ENCODE data around the gene PTPRR. TPM values are rescaled to one million over a fixed set of nuclear protein-coding genes. Genes with fewer than 3 reads are reported as not detected.

The PTPRR gene
- total RNA-seq, 4 donors from 2014 or later, result 0.12 to 0.67 (median 0.45) TPM

GRCh38 chr12:70843363-70843762 is 77.2 kb downstream of the PTPRR start:
- Histone ChIP-seq H3K36me3 (no peaks in the 10 kb centered on the region), H3K4me3 (no peak overlapping the region), H3K27ac (no peak overlapping the region), H3K27me3 (peaks cover 4% of the 10 kb centered on the region), H3K9me3 (no peaks in the 10 kb centered on the region), H3K4me1 (no peaks in the 10 kb centered on the region)
- ATAC-seq, result no peak
- no peak for TF ChIP-seq CTCF (IDR thresholded peaks at IDR 0.05)
- no peak for TF ChIP-seq POLR2A (IDR thresholded peaks at IDR 0.05)
- TF ChIP-seq EP300 (IDR thresholded peaks at IDR 0.05), result no peak
- 34 to 66% methylated on average over 3 of the region's 3 CpGs for WGBS, 2 donors (ENCODE audit: low coverage in 1 of 2)

GRCh38 chr12:70842942-70843341 is 77.6 kb downstream of the PTPRR start:
- Histone ChIP-seq H3K9me3 (no peaks in the 10 kb centered on the region), H3K4me1 (no peaks in the 10 kb centered on the region), H3K36me3 (no peaks in the 10 kb centered on the region), H3K27ac (no peak overlapping the region), H3K27me3 (peaks cover 8% of the 10 kb centered on the region), H3K4me3 (no peak overlapping the region)
- WGBS, 2 donors (ENCODE audit: low coverage in 1 of 2), result 10 to 79% methylated on average over 1 of the region's 1 CpG
- ATAC-seq, result no peak
- TF ChIP-seq POLR2AphosphoS5 (IDR thresholded peaks at IDR 0.05) (no peak), CTCF (IDR thresholded peaks at IDR 0.05) (no peak), POLR2A (IDR thresholded peaks at IDR 0.05) (no peak), EP300 (IDR thresholded peaks at IDR 0.05) (no peak)

- no peak for ATAC-seq
Observed at GRCh38 chr12:70842136-70842535, 78.4 kb downstream of the PTPRR start.

GRCh38 chr12:70840656-70841350 is 79.7 kb downstream of the PTPRR start:
- Histone ChIP-seq H3K27me3 (peaks cover 9% of the 10 kb centered on the region), H3K4me1 (no peaks in the 10 kb centered on the region), H3K27ac (no peak overlapping the region), H3K9me3 (no peaks in the 10 kb centered on the region), H3K36me3 (no peaks in the 10 kb centered on the region), H3K4me3 (no peak overlapping the region)
- TF ChIP-seq EP300 (IDR thresholded peaks at IDR 0.05) (no peak), POLR2A (IDR thresholded peaks at IDR 0.05) (no peak), POLR2AphosphoS5 (IDR thresholded peaks at IDR 0.05) (no peak), CTCF (IDR thresholded peaks at IDR 0.05) (no peak)
- no peak for ATAC-seq
- 57 to 73% methylated on average over 4 of the region's 4 CpGs for WGBS, 2 donors (ENCODE audit: low coverage in 1 of 2)

More at GRCh38 chr12:70842136-70842535, 78.4 kb downstream of the PTPRR start:
- Histone ChIP-seq H3K9me3 (no peaks in the 10 kb centered on the region), H3K36me3 (no peaks in the 10 kb centered on the region), H3K4me3 (no peak overlapping the region), H3K27me3 (peaks cover 9% of the 10 kb centered on the region), H3K27ac (no peak overlapping the region), H3K4me1 (no peaks in the 10 kb centered on the region)
- TF ChIP-seq CTCF (IDR thresholded peaks at IDR 0.05) (no peak), POLR2A (IDR thresholded peaks at IDR 0.05) (no peak), EP300 (IDR thresholded peaks at IDR 0.05) (no peak), POLR2AphosphoS5 (IDR thresholded peaks at IDR 0.05) (no peak)
- WGBS, 2 donors (ENCODE audit: low coverage in 1 of 2), result 92 to 100% methylated on average over 1 of the region's 1 CpG

- Histone ChIP-seq H3K27me3 (peaks cover 9% of the 10 kb centered on the region), H3K27ac (no peak overlapping the region), H3K36me3 (no peaks in the 10 kb centered on the region), H3K9me3 (no peaks in the 10 kb centered on the region), H3K4me3 (no peak overlapping the region), H3K4me1 (no peaks in the 10 kb centered on the region)
- ATAC-seq, result no peak
- 61% methylated on average over 3 of the region's 3 CpGs; no CpG with 5 or more reads in 1 of the 2 donors for WGBS, 2 donors (ENCODE audit: low coverage in 1 of 2)
- TF ChIP-seq POLR2AphosphoS5 (IDR thresholded peaks at IDR 0.05), result no peak
- TF ChIP-seq EP300 (IDR thresholded peaks at IDR 0.05), result no peak
- no peak for TF ChIP-seq CTCF (IDR thresholded peaks at IDR 0.05)
- no peak for TF ChIP-seq POLR2A (IDR thresholded peaks at IDR 0.05)
Observed at GRCh38 chr12:70839544-70839943, 81.0 kb downstream of the PTPRR start.

All from gastroesophageal sphincter (tissue), 4 donors.